Activated CD8-positive, alpha-beta memory T cell treated with anti-CD3 and anti-CD28 coated beads for 36 hours (primary cell): ENCODE measurements around the gene OR6K2. TPM values are rescaled to one million over a fixed set of nuclear protein-coding genes. Genes with fewer than 3 reads are reported as not detected.
"Not testable (repeated sequence)": the region's sequence is repeated elsewhere in the genome, so short reads cannot be mapped to it uniquely, and the experiment has no call there.

Experiments used
- CTCF ChIA-PET: fragments of 350-600 bp; sonication (Branson Sonifier 250); formaldehyde crosslinking; loops from one replicate; lab custom pipeline; 2021; ENCODE audit warnings: antibody characterized with exemption; lab: Charles Lee
- POLR2A ChIA-PET: fragments of 350-600 bp; sonication (Branson Sonifier 250); formaldehyde crosslinking; loops from one replicate; lab custom pipeline; 2021; ENCODE audit warnings: antibody characterized with exemption; lab: Charles Lee
- total RNA-seq, 2 experiments: library from RNA; stranded (reverse); gene quantifications; one replicate each; pipeline ENCODE4 v1.2.3, GENCODE V29; 2021

Gene OR6K2, protein sequence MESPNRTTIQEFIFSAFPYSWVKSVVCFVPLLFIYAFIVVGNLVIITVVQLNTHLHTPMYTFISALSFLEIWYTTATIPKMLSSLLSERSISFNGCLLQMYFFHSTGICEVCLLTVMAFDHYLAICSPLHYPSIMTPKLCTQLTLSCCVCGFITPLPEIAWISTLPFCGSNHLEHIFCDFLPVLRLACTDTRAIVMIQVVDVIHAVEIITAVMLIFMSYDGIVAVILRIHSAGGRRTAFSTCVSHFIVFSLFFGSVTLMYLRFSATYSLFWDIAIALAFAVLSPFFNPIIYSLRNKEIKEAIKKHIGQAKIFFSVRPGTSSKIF
- total RNA-seq: not detected

DNA sequence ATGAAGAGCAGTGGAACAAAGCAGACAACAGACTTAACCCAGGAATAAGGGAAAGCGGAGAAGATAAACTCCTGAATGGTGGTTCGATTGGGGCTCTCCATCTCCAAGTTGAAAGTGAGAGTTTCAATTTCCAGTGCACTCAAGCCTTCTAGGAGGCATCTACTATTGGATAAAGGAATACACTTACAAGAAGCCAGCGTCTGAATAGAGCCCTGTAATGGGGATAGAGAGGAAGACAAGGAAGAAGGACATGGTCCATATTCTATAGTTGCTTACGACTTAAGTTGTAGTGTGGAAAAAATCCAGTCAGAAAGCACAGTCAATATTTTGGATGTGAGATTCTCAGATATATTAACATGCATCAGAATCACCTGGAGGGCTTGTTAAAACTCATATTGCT is at the start of gene OR6K2:
TSS of gene OR6K2 (minus strand) at position 101 of the 400 bp plus-strand sequence. CDS start at position 101, 0 bp downstream.
- CTCF ChIA-PET: no interaction called here

DNA sequence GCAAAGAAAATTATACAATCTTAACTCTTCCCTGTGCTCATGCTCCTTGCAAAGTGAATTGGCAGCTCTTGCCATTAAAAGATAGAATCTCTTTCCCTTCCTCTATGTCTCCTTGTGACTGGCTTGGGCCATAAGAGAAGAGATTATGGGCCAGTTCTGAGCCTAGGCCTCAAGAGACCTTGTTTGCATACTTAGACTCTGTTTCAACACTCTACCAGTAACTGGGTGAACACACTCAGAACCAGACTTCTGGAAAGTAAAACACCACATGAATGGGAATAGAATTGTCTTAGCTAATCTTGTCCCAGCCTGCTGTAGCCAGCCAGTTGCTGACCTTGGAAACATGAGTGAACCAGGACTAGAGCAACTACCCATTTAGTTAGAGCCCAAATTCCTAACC is 35.4 kb upstream of the OR6K2 start:
- POLR2A ChIA-PET: no interaction called here
- CTCF ChIA-PET: no interaction called here

More for the DNA sequence above, at the start of gene OR6K2:
- POLR2A ChIA-PET: no interaction called here

DNA sequence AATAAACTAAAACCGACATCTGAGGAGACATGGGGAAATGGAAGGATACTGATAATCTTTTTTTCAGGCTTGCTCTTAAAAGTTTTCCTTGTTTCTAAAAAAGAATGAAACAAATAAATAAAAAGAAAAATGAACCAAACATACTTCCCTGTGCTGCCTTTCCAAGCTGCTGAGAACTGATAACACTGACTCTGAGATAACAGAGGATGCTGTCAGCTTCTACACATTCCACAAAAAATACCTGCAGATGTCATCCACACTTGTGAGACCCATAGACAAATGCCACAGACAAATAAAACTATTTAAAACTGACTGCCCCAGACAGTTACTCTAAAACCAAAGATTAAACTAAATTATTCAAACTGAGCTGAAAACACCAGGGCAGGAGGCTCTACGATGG is 32.1 kb upstream of the OR6K2 start:
- ChIA-PET POLR2A (no interaction called here), CTCF (no interaction called here)

DNA sequence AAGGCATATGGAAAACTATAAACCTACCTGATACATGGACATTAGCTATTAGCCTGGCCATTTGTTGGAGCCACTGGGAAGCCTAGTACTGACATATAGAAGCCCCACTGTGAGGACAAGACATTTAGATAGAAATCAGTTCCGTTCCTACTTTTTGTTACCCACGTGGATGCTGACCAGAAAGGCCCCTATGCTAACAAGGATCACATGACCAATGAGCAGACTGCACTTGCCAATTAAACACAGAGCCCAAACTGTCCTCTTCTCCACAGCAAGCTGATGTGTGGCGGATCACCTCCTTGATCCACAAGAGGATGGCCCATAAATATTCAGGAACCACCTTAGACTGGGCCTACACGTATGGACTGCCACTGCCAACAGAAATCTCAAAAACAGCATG is 31.3 kb upstream of the OR6K2 start:
- CTCF ChIA-PET: no interaction called here
- POLR2A ChIA-PET: no interaction called here

DNA sequence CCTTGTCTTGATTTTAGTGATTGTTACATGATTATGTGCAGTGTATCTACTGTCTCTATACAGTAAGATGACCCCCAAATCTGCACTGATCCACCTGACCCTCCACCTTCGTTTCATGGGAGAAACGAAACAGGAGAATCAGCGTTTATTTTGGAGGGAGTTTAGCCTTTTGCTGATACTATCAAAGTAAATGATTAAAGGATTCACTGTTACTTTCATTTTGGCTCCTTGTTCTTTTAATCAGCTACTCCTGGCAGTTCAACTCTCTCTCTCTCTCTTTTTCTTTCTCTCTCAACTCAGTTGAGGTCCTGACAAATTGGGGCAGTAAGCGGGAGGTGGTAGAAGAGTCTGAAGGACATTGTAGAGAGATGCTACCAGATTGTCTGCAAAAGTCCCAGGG is 30.0 kb upstream of the OR6K2 start:
- POLR2A ChIA-PET: no interaction called here
- CTCF ChIA-PET: no interaction called here

DNA sequence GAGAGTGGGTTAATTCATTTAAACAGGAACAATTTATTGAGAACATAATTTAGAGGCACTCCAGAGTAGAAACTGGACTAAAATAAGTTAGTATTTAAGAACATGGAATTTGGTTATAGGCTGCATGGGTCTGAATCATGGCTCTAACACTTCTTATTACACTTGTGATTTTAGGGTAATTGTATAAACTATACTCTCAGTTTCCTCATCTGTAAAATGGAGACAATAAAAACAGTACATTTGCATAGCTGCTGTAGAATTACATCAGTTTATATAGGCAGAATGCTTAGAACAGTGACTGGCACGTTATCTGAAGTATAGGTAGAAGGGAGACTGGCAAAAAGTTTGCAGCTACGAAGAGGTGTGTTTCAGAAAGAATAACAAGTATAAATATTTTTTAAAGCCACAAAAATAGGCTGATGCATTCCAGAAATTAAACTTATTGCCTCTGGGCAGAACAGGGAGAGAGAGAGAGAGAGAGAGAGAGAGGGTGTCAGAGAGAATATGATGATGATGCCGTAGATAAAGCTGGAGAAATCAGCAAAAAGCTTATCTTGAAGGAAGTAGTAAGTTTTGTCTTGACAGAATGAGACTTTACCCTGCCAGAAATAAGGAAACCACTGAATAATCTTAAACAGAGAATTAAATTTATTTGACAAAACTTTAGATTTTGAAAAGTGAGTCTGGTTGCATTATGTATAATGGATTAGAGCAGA is 28.2 kb upstream of the OR6K2 start:
- CTCF ChIA-PET: no interaction called here
- POLR2A ChIA-PET: no interaction called here

DNA sequence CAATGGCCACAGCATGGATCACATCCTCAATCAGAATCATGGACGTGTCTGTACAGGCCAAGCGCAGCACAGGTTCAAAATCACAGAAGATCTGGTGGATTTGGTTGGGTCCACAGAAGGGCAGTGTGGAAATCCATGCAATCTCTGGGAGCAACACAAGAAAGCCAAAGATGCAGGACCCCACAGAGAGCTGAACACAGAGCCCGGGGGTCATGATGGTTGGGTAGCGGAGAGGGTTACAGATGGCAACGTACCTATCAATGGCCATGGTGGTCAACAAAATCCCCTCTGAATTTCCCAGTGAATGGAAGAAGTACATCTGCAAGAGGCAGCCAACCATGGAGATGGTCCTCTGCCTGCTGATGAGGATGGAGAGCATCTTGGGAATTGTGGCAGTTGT is 24.0 kb upstream of the OR6K2 start:
- CTCF ChIA-PET: no interaction called here
- POLR2A ChIA-PET: no interaction called here

DNA sequence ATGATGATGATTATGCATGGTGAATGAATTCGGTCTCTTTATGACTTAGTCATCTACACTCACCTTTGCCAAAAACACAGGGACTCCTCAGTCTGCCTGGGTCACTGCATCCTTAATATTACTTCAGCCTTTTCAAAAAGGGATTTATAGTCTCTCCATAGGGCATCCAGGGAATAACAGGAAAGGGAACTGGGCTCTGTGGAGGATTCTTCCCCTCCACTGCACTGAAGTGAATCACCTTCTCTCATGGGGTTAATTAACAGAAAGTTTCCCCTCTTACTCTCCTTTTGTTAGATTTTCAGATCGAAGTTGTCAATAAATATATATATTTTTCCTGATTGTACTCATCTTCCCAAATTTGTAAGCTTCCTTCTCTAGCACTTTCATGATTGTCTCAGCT is 20.2 kb upstream of the OR6K2 start, which contains the start of gene OR6K3:
TSS of gene OR6K3 (minus strand) at position 101 of the 400 bp plus-strand sequence. CDS start 2,605 bp downstream, outside the sequence.
- CTCF ChIA-PET: no interaction called here
- POLR2A ChIA-PET: no interaction called here

DNA sequence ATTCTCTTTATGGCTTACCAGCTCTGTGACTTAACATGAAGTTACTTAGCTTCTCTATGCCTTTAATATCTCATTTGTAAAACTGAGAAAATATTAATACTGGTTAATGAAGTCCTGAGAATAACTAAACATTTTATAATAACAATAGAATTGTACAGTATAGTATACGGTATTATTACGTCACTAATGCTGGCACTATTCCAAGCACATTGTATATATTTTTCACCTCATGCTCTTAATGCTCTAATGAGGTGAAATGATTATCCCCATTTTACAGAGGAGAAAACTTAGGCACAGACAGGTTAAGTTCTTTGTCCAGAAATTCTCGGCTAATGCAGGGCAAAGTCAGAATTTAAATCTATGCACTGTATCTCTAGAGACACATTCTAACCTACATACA is 19.2 kb upstream of the OR6K2 start:
- POLR2A ChIA-PET: interaction anchor here (0.6 kb wide), 1 partner anchor 18 kb away, joined by 8 read pairs; no protein-coding TSS in a partner anchor

DNA sequence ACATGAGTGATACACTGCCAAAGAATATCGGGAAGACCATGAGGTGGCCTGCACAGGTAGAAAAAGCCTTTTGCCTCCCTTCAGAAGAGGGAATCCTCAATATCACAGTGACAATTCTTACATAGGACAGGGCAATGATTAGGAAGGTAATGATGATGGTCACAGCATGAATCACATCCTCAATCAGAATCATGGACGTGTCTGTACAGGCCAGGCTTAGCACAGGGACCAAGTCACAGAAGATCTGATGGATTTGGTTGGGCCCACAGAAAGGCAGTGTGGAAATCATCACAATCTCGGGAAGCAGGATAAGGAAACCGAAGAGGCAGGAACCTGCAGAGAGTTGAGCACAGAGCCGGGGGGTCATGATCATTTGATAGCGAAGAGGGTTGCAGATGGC is 16.9 kb upstream of the OR6K2 start:
- CTCF ChIA-PET: no interaction called here
- POLR2A ChIA-PET: no interaction called here

More for the DNA sequence above, 19.2 kb upstream of the OR6K2 start:
- CTCF ChIA-PET: no interaction called here

DNA sequence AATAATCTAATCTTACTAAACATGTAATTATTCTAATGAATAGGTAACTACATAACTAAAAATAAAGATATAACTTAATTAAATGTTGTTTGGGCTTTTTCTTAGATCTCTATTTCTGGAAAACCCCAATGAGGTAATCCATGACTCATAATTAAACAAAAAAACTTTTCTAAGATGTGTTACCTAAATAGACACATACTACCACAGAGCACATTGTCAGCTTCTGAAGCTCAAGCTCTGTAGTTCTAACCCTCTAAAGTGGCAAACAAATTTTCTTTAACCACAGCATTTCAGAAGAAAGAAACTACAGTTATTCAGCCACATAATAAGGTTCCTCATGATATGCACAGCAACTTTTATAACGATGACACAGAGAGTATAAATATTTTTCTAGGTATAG is 15.9 kb upstream of the OR6K2 start:
- POLR2A ChIA-PET: no interaction called here

DNA sequence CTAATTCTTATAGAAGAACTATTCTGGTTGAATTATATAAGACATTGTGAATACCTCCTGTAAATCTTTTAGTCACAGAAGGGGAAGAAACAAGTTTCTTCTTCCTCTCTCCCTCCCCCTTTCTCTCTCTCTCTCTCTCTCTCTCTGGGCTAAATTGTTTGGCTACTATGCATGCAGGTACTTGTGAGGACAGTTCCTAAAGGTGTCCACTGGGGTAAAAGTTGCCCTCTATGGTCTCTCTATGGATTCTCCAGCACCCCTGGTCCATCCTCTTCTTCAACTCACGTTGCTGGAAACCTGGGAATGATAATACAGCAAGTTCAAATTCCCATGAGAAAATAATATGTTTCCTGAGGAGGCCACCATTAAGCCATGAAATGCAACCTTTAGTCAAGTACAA is 14.3 kb upstream of the OR6K2 start:
- ChIA-PET CTCF (no interaction called here), POLR2A (no interaction called here)

More for the DNA sequence above, 15.9 kb upstream of the OR6K2 start:
- CTCF ChIA-PET: no interaction called here

DNA sequence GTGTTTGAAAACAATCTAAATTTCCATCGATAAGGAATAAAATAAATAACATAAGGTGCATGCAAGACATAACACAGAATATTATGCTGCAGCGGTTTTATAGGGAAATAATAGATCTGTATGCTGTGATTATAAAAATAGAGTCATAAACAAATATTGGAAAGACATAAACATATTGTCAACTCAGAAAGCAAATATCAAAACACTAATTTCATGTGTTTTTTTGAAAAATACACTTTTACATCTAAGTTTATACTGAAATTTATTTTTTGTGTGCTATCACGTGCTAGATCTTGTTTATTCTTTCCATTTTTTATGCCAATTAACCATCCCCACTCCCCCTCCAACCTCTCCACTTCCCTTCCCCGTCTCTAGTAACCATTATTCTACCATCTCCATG is 10.6 kb upstream of the OR6K2 start:
- POLR2A ChIA-PET: no interaction called here

DNA sequence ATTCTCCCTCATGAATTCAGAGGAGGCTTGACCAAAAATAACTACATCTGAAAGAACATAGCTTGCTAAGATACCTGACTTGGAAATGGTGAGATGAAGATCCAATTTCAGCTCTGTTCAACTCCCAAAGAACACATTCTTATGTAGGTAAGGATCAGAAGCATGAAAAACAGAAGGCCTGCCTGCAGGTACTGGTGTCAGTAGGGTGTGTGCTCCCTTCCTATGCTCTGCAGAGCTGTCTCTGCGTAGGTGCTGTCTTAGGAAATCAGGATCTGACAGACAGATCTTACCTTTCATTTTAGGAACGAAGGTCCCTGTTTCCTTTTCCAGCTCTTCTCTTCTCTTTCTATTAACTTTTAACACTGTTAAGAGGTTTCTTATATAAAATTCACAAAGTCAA is 5.6 kb upstream of the OR6K2 start:
- ChIA-PET POLR2A (no interaction called here), CTCF (no interaction called here)

More for the DNA sequence above, 10.6 kb upstream of the OR6K2 start:
- CTCF ChIA-PET: no interaction called here

DNA sequence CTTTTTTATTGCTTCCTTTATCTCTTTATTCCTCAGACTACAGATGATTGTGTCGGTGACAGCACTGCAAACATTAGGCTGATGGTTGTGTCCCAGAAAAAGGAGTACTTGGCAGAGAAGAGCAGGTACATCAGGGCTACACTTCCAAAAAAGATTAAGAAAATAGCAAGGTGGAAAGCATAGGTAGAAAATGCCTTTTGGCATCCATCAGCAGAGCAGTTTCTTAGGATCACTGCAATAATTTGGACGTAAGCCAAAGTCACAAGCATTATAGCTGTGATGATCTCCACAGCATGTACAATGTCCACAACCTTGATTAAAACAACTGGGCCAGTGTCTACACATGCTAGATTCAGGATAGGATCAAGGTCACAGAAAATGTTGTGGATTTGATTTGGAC is 5.9 kb downstream of the OR6K2 start:
- POLR2A ChIA-PET: no interaction called here

DNA sequence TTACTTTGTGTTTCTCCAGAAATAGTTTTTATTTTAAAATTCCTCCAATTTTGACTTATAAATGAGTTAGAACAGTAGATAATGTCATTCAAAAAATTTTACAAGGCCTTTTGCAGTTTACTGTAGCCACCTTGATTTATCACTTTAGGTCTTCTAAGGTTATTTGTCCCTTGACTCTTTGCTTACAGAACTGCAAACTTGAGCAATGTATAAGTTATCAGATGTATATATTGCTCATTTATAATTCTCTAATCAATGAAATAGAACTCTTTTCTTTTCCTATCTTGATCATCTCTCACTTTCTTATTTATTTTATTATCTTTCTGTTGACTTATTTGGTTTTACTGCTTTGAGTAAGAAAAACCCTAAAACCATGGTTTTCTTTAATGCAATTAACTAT is 8.1 kb downstream of the OR6K2 start:
- ChIA-PET CTCF (no interaction called here), POLR2A (no interaction called here)

More for the DNA sequence above, 5.9 kb downstream of the OR6K2 start:
- CTCF ChIA-PET: no interaction called here

DNA sequence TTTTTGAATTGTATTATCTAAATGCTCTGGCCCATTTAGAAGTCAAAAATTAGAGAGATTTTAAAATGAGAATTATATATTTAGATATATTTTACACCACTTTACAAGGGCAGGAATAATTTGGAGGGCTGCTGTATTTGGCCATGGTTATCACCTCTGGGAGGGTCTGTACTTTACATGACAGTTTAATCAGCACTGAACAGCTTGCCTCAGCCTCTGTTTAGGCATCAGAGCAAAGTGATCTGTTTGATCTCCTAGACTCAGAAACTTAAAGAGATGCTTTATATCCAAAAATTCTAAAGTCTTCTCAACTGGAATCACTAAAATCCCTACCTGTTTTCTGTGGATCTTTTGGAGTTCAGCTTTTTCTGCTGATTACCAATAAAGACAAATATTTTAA is 8.5 kb downstream of the OR6K2 start:
- ChIA-PET CTCF (no interaction called here), POLR2A (no interaction called here)

DNA sequence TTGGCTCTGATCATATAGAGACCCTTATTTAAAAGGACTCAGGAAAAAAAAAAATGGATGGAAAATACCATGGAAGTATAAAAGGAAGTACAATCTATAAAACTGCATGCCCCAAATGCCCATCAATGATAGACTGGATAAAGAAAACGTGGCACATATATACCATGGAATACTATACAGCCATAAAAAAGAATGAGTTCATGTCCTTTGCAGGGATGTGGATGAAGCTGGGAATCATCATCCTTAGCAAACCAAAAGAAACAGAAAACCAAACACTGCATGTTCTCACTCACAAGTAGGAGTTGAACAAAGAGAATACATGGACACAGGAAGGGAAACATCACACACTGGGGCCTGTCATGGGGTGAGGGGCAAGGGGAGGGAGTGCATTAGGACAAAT is 9.3 kb downstream of the OR6K2 start:
- CTCF ChIA-PET, POLR2A ChIA-PET: not testable (repeated sequence)

DNA sequence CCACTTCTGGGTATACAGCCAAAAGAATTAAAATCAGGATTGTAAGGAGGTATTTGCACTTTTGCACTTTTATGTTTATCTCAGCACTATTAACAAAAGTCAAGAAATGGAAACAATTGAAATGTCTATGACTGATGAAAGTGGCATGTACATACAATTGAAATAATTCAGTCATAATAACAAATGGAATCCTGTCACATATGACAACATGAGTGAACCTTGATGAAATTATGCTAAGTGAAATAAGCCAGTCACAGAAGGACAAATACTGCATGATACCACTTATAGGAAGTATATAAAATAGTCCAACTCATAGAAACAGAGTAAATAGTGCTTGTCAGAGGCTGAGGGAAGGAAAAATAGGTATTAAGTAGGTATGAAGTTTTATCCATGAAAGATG is 10.6 kb downstream of the OR6K2 start:
- CTCF ChIA-PET: no interaction called here
- POLR2A ChIA-PET: no interaction called here

DNA sequence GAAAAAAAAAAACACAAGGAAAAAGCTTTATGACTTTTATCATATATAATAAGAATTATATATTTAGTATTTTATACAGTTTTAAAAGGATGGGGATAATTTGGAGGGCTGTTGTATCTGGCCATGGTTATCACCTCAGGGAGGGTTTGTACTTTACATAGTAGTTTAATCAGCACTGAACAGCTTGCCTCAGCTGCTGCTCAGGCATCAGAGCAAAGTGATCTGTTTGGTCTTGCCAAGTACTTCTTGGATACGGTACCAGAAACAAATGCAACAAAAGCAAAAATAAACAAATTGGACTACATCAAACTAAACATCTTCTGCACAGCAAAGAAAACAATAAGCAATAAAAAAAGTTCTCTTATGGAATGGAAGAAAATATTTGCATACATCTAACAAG is 11.3 kb downstream of the OR6K2 start:
- POLR2A ChIA-PET: no interaction called here
- CTCF ChIA-PET: no interaction called here

DNA sequence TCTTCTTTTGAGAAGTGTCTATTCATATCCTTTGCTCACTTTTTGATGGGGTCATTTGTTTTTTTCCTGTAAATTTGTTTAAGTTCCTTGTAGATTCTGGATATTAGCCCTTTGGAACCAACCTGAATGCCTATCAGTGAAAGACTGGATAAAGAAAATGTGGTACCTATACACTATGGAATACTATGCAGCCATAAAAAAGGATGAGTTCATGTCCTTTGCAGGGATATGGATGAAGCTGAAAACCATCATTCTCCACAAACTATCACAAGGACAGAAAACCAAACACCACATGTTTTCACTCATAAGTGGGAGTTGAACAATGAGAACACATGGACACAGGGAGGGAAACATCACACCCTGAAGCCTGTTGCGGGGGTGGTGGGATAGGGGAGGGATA is 12.1 kb downstream of the OR6K2 start:
- CTCF ChIA-PET, POLR2A ChIA-PET: not testable (repeated sequence)
